22Rv1 (cell line): ENCODE measurements around the gene GPR21.

Experiments
- CTCF ChIP-seq: fragments of 450-650 bp; IDR thresholded peaks from 2 replicates; pipeline ENCODE4 v1.5.1; 2017; ENCODE audit warnings: mild to moderate bottlenecking
- ZFX ChIP-seq: fragments of 450-650 bp; IDR thresholded peaks from 2 replicates; pipeline ENCODE4 v1.6.1; 2017; ENCODE audit warnings: antibody characterized with exemption, borderline replicate concordance

GRCh38 chr9:123043081-123043939, 9.8 kb downstream of the GPR21 start:
- no peak for TF ChIP-seq CTCF
- no peak for TF ChIP-seq ZFX
